Measurements from ENCODE around the gene CAVIN4.

Gene CAVIN4

DNA sequence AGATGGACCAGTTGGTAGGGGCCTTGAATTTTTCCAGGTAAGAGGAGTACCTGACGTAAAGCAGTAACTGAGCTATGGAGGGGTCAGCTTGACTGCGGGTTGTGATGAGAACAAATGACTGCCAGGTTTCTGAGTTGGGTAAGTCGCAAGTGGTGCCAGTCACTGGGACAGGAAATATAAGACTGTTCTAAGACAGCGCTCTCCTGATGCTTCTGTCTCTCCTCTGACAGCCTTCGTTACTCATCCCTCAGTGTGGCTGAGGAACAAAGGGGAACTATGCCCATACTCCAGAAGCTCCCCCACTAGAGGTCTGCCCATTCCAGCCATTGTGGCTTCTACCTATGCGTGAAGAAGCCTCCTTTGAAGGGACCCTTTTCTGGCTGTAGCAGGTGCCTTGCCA lies 13.3 kb downstream of the CAVIN4 start:
- no peak for DNase-seq

DNA sequence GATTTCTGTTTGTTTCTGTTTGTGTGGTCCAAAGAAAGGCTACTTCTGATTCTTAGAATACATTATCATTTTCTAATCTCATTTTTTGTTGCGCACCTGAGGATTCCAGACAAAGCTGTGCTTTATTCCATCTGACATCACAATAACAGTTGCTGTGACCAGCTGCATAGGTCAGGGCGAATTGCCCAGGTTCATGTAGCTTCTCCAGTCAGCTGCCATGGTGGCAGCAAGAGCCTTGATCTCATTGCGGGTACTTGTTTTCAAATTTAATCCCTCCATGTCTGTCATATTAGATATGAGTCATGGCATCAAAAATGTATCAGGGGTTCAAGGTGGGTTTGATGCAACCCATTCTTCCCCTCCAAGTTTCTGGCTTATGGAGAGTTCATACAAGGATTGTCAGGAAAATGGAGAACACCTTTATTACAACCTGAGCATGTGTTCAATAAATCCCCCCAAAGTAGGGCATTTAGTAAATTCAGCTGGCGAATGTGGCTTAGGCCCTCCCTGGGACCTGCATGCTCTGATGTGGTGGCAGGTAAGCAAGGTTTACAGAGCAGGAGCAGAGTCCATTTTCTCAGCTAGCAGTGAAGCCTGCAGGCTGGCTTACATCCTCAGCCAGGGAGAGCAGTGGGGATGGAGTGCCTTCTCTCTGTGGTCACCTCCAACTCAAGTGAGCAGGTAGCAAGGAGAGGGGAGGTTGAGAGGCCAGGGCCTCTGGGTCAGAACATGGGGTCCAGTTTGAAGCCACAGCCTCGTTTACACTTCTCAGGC lies 13.9 kb downstream of the CAVIN4 start:
- DNase-seq = no peak

DNA sequence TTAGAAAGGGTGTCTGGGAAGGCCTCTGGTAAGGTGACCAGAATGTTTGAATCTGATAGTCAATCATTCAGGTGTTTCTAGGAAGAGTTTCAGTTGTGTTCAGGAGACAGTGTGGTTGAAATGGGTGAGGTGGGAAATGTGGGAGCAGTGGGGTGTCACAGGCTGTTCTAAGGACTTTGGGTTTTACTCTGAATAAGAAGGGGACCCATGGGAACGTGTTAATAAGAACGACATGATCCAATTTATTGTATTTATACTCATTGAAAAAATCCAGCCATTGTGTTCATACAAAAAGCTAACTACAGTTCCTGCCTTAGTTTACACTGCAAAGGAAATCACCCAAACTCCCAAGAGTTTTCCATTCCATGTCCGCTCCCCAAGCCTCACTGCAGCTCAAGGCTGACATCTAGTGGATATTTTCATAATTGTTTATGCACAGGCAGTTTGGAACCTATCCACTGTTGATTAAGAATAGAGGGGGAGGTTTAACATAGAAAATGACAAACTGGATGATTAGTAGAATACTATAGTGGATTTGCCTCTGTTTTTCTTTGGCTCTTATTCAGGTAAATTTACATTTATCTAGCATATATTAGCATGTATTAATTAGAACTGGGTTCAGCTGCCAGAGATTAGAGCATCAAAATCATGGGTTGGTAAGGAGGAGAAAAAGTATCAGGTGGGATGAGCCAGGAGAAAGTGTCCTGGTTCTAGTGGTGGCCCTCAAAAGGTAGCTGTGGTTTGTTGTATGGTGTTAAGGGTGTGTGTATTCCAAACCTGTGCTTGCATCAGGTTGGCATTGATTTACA lies 17.7 kb downstream of the CAVIN4 start:
- DNase-seq = peak; percentile 43

DNA sequence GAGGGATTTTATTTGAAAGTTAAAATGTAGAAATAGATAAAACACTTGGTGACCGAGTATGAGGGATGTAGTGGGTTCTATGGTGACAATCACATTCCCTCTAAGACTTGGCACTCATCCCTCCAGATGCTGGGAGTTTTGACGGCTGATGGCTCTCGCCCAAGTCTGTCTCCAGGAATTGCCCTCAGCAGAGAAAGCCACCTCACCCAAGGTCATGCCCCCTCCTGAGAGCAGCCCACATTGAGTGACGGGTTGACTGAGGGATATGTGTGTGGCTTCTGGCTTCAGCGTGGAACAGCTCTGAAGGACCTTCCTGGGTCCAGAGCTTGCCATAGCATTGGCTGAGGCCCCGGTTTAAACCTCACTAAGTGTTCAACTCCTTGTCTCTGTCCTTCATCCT lies 19.4 kb downstream of the CAVIN4 start:
- DNase-seq = no peak

DNA sequence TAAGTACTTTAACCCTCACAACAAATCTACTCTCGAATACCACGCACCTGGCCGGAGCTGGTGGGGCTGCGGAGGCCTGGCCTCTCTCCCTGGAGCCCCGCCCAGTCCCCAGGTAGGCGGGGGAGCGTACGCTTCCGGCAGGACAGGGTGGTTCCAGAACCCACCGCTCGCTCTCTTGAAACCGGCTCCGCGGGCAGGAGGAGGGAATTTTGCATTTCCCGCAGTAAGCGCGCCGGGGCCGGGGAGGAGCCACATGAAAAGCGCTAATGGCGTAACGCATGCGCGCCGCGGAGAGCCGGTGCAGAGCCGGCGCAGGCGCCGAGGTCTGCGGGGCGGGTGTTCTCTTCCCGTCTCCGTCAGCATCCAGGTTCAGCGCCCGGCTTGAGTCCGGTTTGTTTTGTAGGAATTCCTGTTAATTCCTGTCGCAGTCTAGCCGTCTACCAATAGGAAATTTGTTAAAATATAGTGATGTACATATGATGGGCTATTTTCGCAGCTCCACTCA lies 20.8 kb downstream of the CAVIN4 start:
- DNase-seq = peak; percentile 69

GRCh38 chr9:100600521-100601079 lies 22.7 kb downstream of the CAVIN4 start:
- DNase-seq = no peak

DNA sequence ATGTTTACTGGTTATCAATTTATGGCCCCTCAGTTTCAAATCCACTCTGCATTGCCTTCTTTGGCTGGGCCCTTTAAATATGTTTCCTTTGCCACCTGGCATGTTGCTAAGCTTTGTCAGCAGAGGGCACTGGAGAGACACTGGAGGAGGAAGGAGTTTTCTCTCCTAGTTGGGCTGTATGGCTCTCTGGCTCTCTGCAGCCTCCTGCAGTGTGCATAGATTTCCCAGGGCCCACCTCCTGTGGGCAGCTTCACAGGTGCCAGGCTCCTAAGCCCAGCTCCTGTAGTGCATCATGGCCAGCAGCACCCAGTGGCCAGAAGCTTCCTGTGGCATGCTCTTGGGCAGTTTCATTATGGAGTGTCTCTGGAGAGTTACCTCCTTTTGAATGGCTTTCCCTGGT lies 23.3 kb downstream of the CAVIN4 start:
- peak; percentile 78 for DNase-seq

DNA sequence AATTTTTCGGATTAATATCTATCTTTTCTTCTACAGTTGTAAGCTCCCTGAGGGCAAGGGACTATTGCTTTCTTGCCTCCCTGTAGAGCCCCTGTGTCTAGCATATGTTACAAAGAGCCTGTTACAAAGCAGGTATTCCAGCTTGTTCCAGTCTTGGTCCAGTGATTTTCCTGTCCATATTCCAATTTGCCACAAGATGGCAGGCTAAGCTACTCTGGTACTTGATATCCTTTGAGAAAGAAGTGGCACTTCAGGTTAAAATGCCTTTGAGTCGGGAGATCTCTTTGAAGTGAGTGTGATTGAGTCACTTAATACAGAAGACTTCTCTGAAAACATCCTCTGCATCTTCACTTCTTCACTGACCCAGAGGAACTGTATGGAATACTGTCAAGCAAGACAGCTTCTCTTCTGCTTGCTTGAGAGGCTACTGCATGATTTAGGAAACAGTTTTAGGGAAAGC lies 24.5 kb downstream of the CAVIN4 start:
- peak; percentile 42 for DNase-seq

GRCh38 chr9:100605405-100605804 lies 27.5 kb downstream of the CAVIN4 start:
- no peak for DNase-seq

DNA sequence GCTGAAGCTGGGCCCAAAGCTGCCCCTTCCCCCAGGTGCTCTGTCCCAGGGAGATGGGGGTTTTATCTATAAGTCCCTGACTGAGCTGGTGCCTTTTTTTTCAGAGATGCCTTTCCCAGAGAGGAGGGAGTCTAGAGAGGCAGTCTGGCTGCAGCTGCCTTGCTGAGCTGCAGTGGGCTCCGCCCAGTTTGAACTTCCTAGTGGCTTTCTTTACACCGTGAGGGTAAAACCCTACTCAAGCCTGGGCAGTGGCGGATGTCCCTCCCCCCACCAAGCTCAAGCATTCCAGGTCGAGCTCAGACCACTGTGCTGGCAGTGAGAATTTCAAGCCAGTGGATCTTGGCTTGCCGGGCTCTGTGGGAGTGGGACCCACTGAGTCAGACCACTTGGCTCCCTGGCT lies 41.3 kb downstream of the CAVIN4 start:
- DNase-seq = no peak

- DNase-seq = no peak
Measured at GRCh38 chr9:100619665-100620064, 41.8 kb downstream of the CAVIN4 start.

- DNase-seq = no peak
Measured at GRCh38 chr9:100623969-100624368, 46.1 kb downstream of the CAVIN4 start.

DNA sequence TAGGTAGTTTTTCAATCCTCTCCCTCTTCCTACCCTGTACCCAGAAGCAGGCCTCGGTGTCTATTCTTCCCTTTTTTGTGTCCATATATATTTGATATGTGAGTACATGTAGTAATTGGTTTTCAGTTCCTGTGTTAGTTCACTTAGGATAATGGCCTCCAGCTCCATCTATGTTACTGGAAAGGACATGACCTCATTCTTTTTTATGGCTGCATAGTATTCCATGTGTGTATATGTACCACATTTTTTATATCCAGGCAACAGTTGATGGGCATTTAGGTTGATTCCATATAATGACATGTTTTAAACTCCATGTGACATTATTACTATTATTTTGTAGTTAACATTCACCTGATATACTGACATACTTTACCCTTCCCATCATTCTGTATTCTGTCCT lies 49.1 kb downstream of the CAVIN4 start:
- DNase-seq = no peak

GRCh38 chr9:100637787-100638186 lies 59.9 kb downstream of the CAVIN4 start:
- DNase-seq = no peak
